Activated T-helper 2 cell treated with anti-CD3 and anti-CD28 coated beads, Interferon-gamma antibody, Interleukin-2, Interleukin-4, amounts not matched to agents 10 μg/mL and 5 μg/mL and 100 μg/mL, durations not matched to agents 14 hours and 24 hours and 36 hours (primary cell): Measurements from ENCODE around the gene AIM2. TPM values are rescaled to one million over a fixed set of nuclear protein-coding genes. Genes with fewer than 3 reads are reported as not detected.
A peak's percentile ranks its signal among the peaks of the same experiment; 100 is the strongest.
"Not testable (repeated sequence)": the region's sequence is repeated elsewhere in the genome, so short reads cannot be mapped to it uniquely, and the experiment has no call there.

Source experiments
- DNase-seq: peaks from one replicate; pipeline ENCODE4 v3.0.0; 2021; ENCODE audit warnings: low spot score
- H3K27ac Mint-ChIP-seq: one replicate; pipeline ENCODE4 v1.8.0; 2021; ENCODE audit warnings: mixed read lengths
- H3K27me3 Mint-ChIP-seq: one replicate; pipeline ENCODE4 v1.8.0; 2021; ENCODE audit warnings: low read depth, mixed read lengths
- H3K36me3 Mint-ChIP-seq: one replicate; pipeline ENCODE4 v1.8.0; 2021; ENCODE audit warnings: low read depth, mixed read lengths
- H3K4me1 Mint-ChIP-seq: one replicate; pipeline ENCODE4 v1.8.0; 2021; ENCODE audit warnings: low read depth, mixed read lengths
- H3K4me3 Mint-ChIP-seq: one replicate; pipeline ENCODE4 v1.8.0; 2021; ENCODE audit warnings: low read depth, mild to moderate bottlenecking, moderate library complexity, mixed read lengths
- H3K9me3 Mint-ChIP-seq: one replicate; pipeline ENCODE4 v1.8.0; 2021; ENCODE audit warnings: mixed read lengths
- intact Hi-C: fragments of 100-400 bp; cut with micrococcal nuclease; formaldehyde crosslinking; loops from one replicate; pipeline ENCODE4 v1.15.1; 2023
- total RNA-seq: library from RNA; stranded (reverse); gene quantifications from 2 replicates; pipeline ENCODE4 v1.2.3, GENCODE V29; 2022

AIM2 gene
- total RNA-seq, result 101 and 109 TPM in 2 replicates

DNA sequence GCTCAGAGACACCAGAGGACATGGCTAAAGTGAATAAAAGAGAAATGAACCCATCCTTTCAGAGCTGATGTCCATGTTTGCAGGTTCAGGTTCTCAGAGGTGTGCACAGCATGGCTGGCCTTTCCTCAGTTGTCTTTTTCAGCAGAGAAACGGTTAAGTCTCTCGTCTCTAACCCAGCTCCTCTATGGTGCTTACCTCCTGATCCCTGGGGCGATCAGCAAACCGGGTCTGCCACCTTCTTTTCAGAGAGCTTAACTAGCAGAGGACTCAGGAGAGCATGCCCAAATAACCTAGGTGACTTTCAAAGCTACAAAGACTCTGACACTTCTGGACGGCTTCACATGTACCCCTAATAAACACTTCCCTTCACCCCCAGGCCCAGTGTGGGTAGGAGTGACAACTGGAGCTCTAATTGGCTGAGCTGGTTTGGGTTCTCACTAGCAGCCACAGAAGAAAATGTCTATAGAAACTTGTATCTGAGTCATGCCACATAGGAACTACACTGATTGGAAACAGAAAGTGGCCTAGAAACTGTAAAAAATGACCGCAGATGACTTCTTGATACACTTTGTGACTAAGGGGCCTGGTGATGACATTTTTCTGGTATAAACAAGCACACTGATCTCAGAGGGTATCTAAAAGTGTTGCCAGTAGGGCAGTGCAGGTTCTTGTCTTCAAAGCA lies at the start of gene AIM2:
AIM2 (minus strand) TSS at position 329 of the 682 bp plus-strand sequence. CDS start 3,267 bp downstream, outside the sequence.
- H3K36me3 Mint-ChIP-seq, result peaks cover 31% of the 10 kb centered on the region
- peak within 1 kb of the TSS; percentile 89 for H3K4me3 Mint-ChIP-seq
- peak; percentile 71 for DNase-seq
- H3K9me3 Mint-ChIP-seq, result no peaks in the 10 kb centered on the region
- intact Hi-C loops, result loop anchor here (1.0 to 10.0 kb wide), 8 partner anchors 12 to 848 kb away; partner anchors contain the start of genes CD1C, IFI16, PYHIN1 and TAGLN2
- peak within 1 kb of the TSS; percentile 98 for H3K27ac Mint-ChIP-seq
- peaks cover 44% of the 10 kb centered on the region for H3K4me1 Mint-ChIP-seq
- H3K27me3 Mint-ChIP-seq, result no peaks in the 10 kb centered on the region

- Mint-ChIP-seq H3K4me3 (no peak overlapping the region), H3K4me1 (peaks cover 5% of the 10 kb centered on the region), H3K27me3 (peaks cover 29% of the 10 kb centered on the region), H3K9me3 (no peaks in the 10 kb centered on the region), H3K36me3 (no peaks in the 10 kb centered on the region), H3K27ac (no peak overlapping the region)
- DNase-seq, result no peak
- intact Hi-C loops, result no loop called here
These were observed 47.0 kb upstream of the AIM2 start for GRCh38 chr1:159123587-159123986.

DNA sequence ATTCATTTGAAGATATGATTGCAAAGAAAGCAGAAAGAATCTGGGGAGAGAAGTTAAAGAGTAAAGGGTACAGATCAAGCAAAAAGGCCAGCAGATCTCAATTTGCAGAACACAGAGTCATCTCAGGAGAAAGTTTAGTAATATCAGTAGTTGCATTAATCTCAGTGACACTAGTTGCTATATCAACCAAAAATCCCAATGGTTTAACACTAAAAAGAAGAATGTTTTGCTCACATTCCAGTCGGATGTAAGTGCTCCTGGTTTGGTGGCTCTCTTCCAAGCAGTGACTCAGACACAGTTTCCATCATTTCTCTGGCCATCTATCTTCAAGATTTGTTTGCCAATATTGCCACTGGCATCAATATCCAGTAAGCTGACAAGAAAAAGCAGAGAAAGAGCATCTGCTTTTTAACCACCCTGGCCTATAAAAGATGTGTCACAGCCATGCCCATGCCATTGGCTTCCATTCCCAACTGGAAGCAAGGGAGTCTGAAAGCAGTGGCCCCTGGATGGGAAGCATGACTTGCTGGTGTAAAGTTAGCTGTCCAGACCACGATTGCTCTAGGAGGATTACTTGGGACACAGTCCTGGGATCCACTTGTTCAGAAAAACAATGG lies 45.5 kb upstream of the AIM2 start:
- Mint-ChIP-seq H3K27me3 (peaks cover 30% of the 10 kb centered on the region), H3K4me3 (no peak overlapping the region), H3K27ac (no peak overlapping the region), H3K4me1 (peaks cover 5% of the 10 kb centered on the region), H3K36me3 (no peaks in the 10 kb centered on the region), H3K9me3 (no peaks in the 10 kb centered on the region)
- intact Hi-C loops, result no loop called here
- no peak for DNase-seq

DNA sequence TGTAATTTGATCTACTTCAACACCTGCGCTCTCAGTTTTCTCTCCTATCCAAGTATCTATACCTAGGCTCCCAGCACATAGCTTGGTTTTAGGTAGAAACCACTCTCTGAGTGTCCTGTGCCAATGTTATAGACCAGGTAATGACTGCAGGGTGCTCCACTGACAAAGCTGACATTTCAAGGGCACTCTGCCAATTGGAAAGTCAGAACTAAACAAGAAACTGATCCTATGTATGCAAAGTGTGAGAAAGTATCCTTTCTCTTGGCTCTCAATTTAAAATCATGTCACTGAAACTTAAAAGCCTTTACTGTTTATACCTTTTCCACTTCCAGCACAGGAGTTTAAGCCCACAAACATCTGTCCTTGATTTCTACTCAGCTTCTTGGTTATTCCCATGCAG lies 45.0 kb upstream of the AIM2 start:
- no peak overlapping the region for H3K4me3 Mint-ChIP-seq
- peaks cover 33% of the 10 kb centered on the region for H3K27me3 Mint-ChIP-seq
- H3K4me1 Mint-ChIP-seq, result peaks cover 5% of the 10 kb centered on the region
- no peak for DNase-seq
- H3K9me3 Mint-ChIP-seq, result no peaks in the 10 kb centered on the region
- intact Hi-C loops, result no loop called here
- H3K27ac Mint-ChIP-seq, result no peak overlapping the region
- no peaks in the 10 kb centered on the region for H3K36me3 Mint-ChIP-seq

DNA sequence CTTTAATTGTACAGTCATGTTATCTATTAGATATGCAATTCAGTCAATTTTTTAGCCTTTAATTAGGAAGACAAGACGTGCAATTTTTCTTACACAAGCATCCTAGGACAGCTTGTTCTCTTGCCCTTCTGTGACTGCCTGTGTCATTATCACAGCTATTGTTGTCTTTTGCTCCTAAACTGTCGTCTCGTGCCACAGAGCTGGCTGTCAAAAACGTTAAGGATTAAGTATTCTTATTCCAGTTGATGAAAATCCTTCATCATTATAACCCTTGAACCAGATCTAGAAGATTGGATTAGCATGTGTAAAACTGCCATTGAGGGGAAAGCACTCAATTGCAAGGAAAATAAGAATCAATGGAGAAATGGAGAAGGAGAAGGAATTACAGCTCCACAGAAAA lies 43.8 kb upstream of the AIM2 start:
- H3K4me1 Mint-ChIP-seq, result peaks cover 5% of the 10 kb centered on the region
- no peak for DNase-seq
- H3K9me3 Mint-ChIP-seq, result no peaks in the 10 kb centered on the region
- peaks cover 30% of the 10 kb centered on the region for H3K27me3 Mint-ChIP-seq
- H3K27ac Mint-ChIP-seq, result no peak overlapping the region
- no peaks in the 10 kb centered on the region for H3K36me3 Mint-ChIP-seq
- no peak overlapping the region for H3K4me3 Mint-ChIP-seq
- intact Hi-C loops, result no loop called here

DNA sequence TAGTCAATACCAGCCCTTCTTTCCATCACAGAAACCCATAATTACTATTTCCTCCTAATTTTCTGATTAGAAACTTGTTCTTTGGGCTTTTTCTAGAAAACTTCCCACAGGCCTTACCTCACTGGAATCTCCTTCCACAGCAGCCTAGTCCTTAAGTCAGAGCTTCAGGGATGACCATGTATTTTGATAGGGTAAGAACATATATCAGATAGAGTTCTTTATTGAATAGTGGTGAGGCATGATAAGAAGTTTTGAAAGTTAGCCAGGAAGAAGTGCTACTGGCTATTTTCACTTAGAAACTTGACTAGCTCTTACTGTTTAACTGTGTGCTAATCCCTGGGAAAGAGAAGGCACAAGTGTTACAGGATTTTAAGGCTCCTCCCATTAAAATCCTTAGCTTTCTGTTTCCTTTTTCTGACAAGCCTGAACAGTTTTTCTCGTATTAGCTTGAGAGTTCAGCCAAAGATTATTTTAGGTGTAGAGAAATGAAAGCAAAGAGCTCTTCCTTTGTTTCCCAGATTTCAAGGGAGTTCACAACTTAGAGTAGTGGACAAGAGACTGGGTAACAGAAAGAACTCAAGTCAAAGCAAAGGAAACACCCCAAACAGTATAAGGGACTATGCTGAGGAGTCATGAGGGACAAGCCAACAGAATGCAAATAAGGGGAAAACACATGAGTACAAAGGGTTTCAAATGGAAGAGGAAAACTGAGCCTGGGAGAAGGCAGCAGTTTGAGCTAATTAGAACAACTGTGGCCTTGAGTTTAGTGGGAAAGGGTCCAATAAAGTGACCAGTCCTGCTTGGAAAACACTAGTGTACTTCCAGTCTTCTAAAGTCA lies 37.2 kb upstream of the AIM2 start:
- no peak for DNase-seq
- intact Hi-C loops, result no loop called here
- Mint-ChIP-seq H3K36me3 (no peaks in the 10 kb centered on the region), H3K4me1 (no peaks in the 10 kb centered on the region), H3K27ac (no peak overlapping the region), H3K27me3 (peaks cover 22% of the 10 kb centered on the region), H3K9me3 (no peaks in the 10 kb centered on the region), H3K4me3 (no peak overlapping the region)

DNA sequence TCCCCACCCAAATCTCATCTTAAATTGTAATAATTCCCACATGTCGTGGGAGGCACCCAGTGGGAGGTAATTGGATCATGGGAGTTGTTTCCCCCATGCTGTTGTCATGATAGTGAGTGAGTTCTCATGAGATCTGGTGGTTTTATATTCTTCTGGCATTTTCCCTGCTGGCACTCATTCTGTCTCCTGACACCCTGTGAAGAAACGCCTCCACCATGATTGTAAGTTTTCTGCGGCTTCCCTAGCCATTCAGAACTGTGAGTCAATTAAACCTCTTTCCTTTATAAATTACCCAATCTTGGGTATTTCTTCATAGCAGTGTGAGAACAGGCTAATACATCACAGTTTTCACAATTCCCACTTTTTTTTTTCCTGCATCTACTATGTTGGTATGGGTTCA lies 26.5 kb upstream of the AIM2 start:
- H3K9me3 Mint-ChIP-seq, H3K27ac Mint-ChIP-seq, DNase-seq, H3K36me3 Mint-ChIP-seq, intact Hi-C loops, H3K4me3 Mint-ChIP-seq, H3K4me1 Mint-ChIP-seq: not testable (repeated sequence)
- peaks cover 41% of the 10 kb centered on the region for H3K27me3 Mint-ChIP-seq

GRCh38 chr1:159100589-159100988 lies 24.0 kb upstream of the AIM2 start:
- H3K4me3 Mint-ChIP-seq, result no peak overlapping the region
- H3K27me3 Mint-ChIP-seq, result peaks cover 44% of the 10 kb centered on the region
- intact Hi-C loops, result no loop called here
- H3K9me3 Mint-ChIP-seq, result no peaks in the 10 kb centered on the region
- no peaks in the 10 kb centered on the region for H3K4me1 Mint-ChIP-seq
- no peak for DNase-seq
- no peak overlapping the region for H3K27ac Mint-ChIP-seq
- no peaks in the 10 kb centered on the region for H3K36me3 Mint-ChIP-seq

- no peaks in the 10 kb centered on the region for H3K9me3 Mint-ChIP-seq
- H3K27ac Mint-ChIP-seq, result no peak overlapping the region
- H3K4me1 Mint-ChIP-seq, result no peaks in the 10 kb centered on the region
- no peak for DNase-seq
- intact Hi-C loops, result no loop called here
- no peak overlapping the region for H3K4me3 Mint-ChIP-seq
- no peaks in the 10 kb centered on the region for H3K36me3 Mint-ChIP-seq
- H3K27me3 Mint-ChIP-seq, result peaks cover 45% of the 10 kb centered on the region
These were observed 22.0 kb upstream of the AIM2 start for GRCh38 chr1:159098596-159098995.

- no peak overlapping the region for H3K4me3 Mint-ChIP-seq
- DNase-seq, result no peak
- H3K4me1 Mint-ChIP-seq, result peaks cover 47% of the 10 kb centered on the region
- no peaks in the 10 kb centered on the region for H3K9me3 Mint-ChIP-seq
- H3K27ac Mint-ChIP-seq, result peak overlapping the region; percentile 56
- intact Hi-C loops, result no loop called here
- H3K36me3 Mint-ChIP-seq, result no peaks in the 10 kb centered on the region
- peaks cover 6% of the 10 kb centered on the region for H3K27me3 Mint-ChIP-seq
These were observed 15.6 kb upstream of the AIM2 start for GRCh38 chr1:159092036-159092760.

DNA sequence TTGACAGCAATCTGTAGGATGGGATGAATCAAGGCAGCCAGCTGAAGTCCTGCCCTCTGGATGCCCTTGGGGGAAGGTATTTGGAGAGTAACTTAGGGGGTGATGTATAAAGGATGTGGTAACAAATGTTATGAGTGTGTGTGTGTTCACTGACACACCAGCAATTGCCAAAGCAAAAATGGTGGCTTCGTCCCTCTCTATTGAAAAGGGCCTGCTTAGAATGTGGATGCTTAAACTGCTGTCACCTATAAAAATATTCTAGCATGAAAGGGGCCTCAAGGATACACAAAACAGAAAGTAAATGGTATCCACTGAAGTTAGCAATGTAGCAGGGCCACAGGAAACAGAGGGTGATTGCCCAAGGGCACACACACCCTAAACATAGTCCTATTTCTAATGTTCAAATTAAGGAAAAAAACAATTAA lies 15.1 kb upstream of the AIM2 start:
- no peak overlapping the region for H3K4me3 Mint-ChIP-seq
- H3K36me3 Mint-ChIP-seq, result no peaks in the 10 kb centered on the region
- peaks cover 5% of the 10 kb centered on the region for H3K27me3 Mint-ChIP-seq
- DNase-seq, result no peak
- intact Hi-C loops, result no loop called here
- H3K27ac Mint-ChIP-seq, result peak overlapping the region; percentile 56
- no peaks in the 10 kb centered on the region for H3K9me3 Mint-ChIP-seq
- peaks cover 50% of the 10 kb centered on the region for H3K4me1 Mint-ChIP-seq

DNA sequence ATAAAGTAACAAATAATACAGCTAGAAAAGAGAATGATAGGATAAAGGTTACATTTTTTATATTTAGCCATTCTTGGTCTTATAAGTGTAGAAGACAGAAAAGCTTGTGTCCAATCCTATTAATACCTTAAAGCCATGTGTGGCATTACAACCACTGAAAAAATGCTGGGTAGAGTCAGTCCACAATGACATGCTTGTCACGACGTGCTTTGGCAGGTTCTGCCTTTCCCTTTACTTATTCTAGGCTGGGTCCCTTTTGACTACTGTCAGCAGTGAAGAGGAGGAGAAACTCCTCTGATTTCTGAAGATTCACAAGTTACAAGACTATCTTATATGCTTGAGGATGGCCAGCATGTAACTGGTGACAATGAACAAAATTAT lies 14.6 kb upstream of the AIM2 start:
- H3K9me3 Mint-ChIP-seq, result no peaks in the 10 kb centered on the region
- H3K27ac Mint-ChIP-seq, result peak overlapping the region; percentile 56
- H3K27me3 Mint-ChIP-seq, result peaks cover 4% of the 10 kb centered on the region
- intact Hi-C loops, result no loop called here
- peaks cover 50% of the 10 kb centered on the region for H3K4me1 Mint-ChIP-seq
- no peak overlapping the region for H3K4me3 Mint-ChIP-seq
- no peak for DNase-seq
- H3K36me3 Mint-ChIP-seq, result no peaks in the 10 kb centered on the region
